ENCODE measurements around the gene C3orf22.
A peak's percentile ranks its signal among the peaks of the same experiment; 100 is the strongest.

C3orf22 gene

DNA sequence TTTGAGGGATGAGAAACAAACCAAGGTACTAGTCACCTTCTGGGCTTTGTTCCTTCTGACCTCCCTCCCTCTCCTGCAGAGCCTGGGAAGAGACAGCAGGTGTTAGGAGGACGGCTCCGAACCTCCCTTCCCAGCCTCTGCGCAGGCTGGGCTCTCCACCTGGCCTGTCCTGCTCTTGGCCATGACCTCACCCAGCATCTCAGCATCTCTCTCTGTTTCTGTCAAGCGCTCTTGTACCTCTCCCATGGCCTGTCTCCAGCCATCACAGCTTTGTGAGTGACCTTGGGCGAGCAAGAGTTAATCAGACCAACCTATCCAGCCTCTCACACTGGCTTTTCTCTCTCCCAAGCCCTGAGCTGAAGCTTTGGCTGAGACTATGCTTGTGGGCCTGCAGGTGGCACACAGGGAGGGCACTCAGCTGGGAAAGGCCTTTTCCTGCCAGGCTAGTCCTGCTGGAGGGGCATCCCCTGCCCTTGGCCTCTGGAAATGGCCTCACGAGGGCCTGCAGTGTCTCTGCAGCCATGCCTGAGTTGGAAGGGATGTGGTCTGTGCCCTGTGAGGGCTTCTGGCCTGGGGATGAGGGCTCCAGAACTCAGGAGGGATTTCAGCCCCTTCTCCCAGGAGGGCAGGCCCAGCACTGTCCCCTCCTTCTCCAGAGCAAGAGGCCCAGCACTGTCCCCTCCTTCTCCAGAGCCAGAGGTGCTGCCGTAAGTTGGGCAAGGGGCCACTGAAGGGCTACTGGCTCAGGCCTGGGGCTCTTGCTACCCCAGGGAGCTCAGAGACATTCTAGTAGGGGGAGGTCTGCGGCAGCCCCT, 32.7 kb downstream of the C3orf22 start:
- no peak for TF ChIP-seq CTCF (conservative IDR thresholded peaks at IDR 0.05)
- no peak for TF ChIP-seq ZFX (IDR thresholded peaks at IDR 0.05)
- no peak overlapping the region for H3K27ac ChIP-seq

GRCh38 chr3:126525091-126525852, 33.5 kb downstream of the C3orf22 start:
- TF ChIP-seq ZFX (IDR thresholded peaks at IDR 0.05) (no peak), CTCF (conservative IDR thresholded peaks at IDR 0.05) (no peak)
- no peak overlapping the region for H3K27ac ChIP-seq

GRCh38 chr3:126524429-126524988, 34.2 kb downstream of the C3orf22 start:
- H3K27ac ChIP-seq = no peak overlapping the region

DNA sequence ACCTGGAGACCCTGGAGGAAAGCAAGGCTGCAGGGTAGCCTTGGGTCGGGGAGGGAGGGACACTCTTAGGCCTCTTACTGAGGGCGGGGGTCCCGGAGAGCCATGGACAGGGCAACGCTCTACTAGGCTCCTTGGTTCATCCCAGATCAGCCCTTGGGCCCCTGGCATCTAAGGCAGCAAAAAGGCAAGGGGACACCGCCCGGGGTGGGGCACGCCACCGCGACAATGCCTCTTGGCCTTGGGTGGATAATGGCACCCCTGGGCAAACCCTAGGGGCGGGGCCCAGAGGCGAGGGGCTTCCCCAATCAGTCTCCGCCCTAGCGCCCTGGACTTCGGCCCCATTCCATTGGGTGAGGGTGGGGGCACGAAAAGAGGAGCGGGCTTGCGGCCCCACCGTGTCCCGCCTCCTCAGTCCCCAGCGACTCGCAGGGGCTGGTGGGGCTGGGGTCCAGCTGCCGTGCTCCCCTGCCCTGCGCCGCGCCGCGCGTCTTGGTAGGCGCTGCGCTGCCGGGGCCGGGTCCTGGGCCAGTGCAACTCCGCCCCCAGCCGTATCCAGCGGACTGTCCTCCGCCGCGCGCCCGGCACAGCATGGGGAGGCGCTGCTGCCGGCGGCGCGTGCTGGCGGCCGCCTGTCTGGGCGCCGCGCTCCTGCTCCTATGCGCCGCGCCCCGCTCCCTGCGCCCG, 34.8 kb downstream of the C3orf22 start, which contains the start of gene CHST13:
CHST13 (plus strand) TSS at position 411 of the 684 bp plus-strand sequence; CDS start at position 589, 178 bp downstream.
- TF ChIP-seq ZFX (IDR thresholded peaks at IDR 0.05) = no peak
- no peak; the same call in 1 of the 2 replicates for TF ChIP-seq CTCF (conservative IDR thresholded peaks at IDR 0.05)
- no peak within 1 kb of the TSS for H3K27ac ChIP-seq

More at GRCh38 chr3:126524429-126524988, 34.2 kb downstream of the C3orf22 start:
- no peak for TF ChIP-seq ZFX (IDR thresholded peaks at IDR 0.05)
- TF ChIP-seq CTCF (conservative IDR thresholded peaks at IDR 0.05) = no peak

- H3K27ac ChIP-seq = no peak overlapping the region
- TF ChIP-seq CTCF (conservative IDR thresholded peaks at IDR 0.05) (peak; percentile 97), ZFX (IDR thresholded peaks at IDR 0.05) (no peak)
These were observed 36.4 kb downstream of the C3orf22 start for GRCh38 chr3:126522363-126522788.

GRCh38 chr3:126521122-126521891, 37.4 kb downstream of the C3orf22 start:
- TF ChIP-seq CTCF (conservative IDR thresholded peaks at IDR 0.05) (no peak), ZFX (IDR thresholded peaks at IDR 0.05) (no peak)
- no peak overlapping the region for H3K27ac ChIP-seq

All from C4-2B (cell line).